GM19328 (cell line): ENCODE data around the gene SLC6A17.

Source experiments
- ATAC-seq: cut with Tn5 transposase; IDR thresholded peaks from one replicate; pipeline ENCODE4 v1.9.1; 2021; ENCODE audit warnings: mild to moderate bottlenecking, moderate library complexity; ENCODE audit not compliant: unreplicated experiment

SLC6A17 gene

DNA sequence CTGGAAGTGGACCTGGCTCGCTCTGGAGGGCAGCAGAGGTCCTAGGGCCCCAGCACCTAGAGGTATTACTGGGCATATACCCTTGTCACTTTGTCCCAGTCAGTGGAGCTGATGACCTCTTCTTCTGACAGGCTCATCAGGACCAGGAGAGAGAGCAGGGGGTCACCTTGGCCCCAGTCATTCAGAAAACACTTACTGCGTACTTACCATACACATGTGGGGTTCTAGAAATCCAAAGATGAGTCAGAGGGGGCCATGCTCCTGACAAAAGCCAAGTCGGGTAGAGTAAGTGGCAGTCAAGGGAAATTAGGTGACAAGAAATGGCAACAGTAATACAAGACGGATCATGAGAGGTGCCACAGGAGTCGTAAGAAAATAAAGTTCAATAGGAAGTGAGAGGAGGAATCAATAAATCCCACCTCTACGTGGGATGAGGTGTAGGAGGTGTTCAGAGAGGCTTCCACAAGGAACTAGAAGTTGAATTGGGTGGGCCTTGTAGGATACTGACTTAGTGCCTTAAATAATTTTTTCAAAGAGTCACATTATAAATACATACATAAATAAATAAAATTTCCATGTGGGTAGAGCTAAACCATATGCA, 66.7 kb downstream of the SLC6A17 start:
- no peak for ATAC-seq

- ATAC-seq, result no peak
Measured at GRCh38 chr1:110218137-110218536, 67.8 kb downstream of the SLC6A17 start.

GRCh38 chr1:110218739-110219138, 68.4 kb downstream of the SLC6A17 start:
- ATAC-seq, result no peak

- no peak for ATAC-seq
Measured at GRCh38 chr1:110220324-110220723, 70.0 kb downstream of the SLC6A17 start.

- ATAC-seq, result no peak
Measured at GRCh38 chr1:110221119-110221518, 70.8 kb downstream of the SLC6A17 start.

DNA sequence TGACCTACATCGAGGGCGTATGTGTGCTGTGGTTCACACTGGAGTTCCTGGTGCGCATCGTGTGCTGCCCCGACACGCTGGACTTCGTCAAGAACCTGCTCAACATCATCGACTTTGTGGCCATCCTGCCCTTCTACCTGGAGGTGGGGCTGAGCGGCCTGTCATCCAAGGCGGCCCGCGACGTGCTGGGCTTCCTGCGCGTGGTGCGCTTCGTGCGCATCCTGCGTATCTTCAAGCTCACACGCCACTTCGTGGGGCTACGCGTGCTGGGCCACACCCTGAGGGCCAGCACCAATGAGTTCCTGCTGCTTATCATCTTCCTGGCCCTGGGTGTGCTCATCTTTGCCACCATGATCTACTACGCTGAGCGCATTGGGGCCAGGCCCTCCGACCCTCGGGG, 72.8 kb downstream of the SLC6A17 start:
- ATAC-seq, result no peak

DNA sequence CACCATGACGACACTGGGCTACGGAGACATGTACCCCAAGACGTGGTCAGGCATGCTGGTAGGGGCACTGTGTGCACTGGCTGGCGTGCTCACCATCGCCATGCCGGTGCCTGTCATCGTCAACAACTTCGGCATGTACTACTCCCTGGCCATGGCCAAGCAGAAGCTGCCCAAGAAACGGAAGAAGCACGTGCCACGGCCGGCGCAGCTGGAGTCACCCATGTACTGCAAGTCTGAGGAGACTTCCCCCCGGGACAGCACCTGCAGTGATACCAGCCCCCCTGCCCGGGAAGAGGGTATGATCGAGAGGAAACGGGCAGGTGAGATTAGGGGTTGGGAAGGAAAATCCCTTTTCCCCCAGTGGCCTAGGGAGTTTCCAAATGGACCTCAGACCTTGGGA, 73.3 kb downstream of the SLC6A17 start:
- no peak for ATAC-seq

DNA sequence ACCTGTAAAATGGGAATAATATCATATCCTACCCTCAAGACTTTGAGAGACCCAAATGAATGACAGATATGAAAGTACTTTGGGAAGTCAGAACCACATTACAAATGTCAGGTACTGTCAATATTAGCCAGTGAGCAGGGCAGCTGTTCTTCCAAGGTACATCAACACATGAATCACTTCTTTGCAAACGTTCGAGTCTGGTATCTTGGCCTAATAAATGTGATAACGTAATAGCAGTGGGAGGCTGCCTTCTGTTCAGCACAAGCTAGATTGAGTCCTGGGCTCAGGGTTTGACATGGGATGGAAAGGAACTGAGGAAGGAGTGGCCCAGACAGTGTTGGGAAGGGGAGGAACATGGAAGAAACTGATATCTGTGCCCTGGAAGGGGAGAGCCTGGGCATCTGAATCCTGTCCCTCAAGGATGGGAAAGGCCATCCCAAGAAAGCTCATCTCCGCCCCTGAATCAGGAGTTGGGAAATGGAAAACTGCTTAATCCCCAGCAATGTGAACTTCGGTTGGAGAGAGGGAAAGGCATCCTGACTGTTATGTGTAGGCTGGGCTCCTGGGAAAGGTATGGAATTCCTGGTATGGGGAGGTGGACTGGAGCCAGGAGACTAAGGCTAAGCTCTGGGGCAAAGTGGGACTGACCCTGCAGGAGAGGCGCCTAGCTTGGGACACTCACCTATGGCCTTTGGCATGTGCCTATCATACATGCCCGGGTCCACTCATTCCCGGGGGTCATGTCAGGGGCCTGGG, 74.1 kb downstream of the SLC6A17 start:
- ATAC-seq, result no peak

- no peak for ATAC-seq
Measured at GRCh38 chr1:110225212-110225611, 74.9 kb downstream of the SLC6A17 start.

- no peak for ATAC-seq
Measured at GRCh38 chr1:110225756-110226404, 75.6 kb downstream of the SLC6A17 start.

DNA sequence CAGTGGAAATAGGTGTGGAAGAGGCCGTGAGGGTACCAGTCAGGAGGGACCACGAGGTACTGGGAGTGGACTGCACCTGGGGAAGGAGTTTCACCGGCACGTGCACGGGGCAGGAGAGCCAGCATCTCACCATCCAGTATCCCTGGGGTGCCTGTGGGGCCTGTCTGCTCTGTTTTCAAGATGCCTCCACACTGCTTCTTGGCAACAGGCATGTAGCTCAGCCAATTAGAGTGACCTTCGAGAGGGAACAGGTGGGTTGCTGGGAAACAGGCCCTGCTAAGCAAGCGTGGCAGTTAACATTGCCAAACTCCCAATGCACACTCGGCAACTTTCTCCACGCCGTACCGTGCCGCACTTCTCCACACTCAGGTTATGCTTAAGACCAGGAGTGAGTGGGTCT, 77.5 kb downstream of the SLC6A17 start:
- no peak for ATAC-seq

GRCh38 chr1:110228381-110228780, 78.1 kb downstream of the SLC6A17 start:
- no peak for ATAC-seq

DNA sequence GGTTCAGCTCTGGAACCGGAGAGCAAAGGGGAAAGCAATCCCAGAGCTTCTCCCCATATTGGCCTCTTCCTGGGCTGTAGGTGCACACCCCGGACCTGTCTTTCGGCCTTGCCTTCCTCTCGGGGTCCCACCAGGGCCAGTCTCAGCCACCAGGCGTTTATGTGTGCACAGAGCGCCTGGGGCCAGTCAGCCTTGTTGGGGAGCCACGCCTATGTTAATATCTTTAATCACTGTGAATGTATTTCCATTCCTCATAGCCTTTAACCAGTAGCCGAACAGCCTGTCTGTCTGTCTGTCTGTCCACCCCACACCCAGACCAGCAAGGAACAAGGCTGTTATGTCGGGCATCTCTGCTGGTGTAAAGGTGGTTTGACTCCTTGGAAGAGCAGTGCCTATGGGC, 78.6 kb downstream of the SLC6A17 start:
- ATAC-seq, result no peak

GRCh38 chr1:110229348-110230001, 79.2 kb downstream of the SLC6A17 start:
- ATAC-seq, result no peak

DNA sequence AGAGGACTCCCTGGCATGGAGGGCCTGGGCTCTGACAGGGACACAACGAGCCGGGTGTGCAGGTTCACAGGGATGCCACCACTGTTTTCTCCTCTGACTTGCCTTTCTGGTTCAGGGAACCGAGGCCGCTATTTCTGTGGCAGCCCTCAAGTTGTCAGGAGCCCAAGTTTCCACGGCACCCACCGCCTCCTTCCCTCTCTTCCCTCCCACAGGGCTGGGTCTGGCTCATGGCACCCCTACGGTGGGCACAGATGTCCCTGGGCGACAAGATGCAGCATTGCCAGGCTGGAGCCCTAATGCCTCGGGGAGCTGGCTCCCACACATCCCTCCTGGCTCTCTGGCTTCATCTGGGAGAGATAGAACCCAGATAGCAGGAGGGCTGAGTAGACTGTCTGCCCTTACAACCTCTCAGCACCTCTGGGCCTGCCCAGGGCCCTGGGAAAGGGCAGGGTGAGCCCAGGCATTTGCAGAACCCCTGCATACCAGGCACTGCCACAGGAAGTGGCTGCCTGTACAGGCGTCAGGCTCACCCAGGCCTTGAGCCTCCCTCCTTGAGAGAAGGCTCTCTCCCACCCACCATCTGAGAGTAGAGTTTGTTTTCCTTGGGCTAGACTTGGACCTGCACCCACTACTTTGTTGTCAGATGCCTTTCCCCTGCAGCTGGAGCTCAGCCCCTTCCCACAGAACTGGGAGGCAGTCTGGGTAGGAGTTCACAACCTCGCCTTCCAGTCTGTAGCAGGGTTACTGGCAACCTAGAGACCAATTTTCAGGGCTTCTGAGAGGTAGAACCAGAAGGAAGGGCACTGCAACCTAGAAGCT, 80.3 kb downstream of the SLC6A17 start:
- no peak for ATAC-seq

DNA sequence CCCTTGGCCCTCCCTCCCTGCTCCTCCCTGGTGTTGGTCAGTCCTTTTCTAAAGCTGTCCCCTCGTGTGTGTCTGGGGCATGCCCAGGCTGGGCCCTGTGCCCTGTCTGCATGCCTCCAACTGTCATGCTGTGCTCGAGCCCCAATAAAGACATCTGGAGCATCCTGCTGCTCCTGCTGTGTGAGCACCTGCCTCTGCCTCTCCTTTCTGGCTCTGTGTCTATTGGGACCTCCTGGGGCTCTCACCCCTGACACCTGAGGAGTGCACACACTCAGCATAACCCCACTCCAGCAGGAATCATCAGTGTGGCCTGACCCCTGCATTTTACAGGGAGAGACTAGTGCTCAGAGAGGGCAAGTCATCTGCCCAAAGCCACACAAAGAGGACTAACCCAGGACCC, 83.6 kb downstream of the SLC6A17 start:
- ATAC-seq, result no peak

- ATAC-seq, result no peak
Measured at GRCh38 chr1:110234691-110235090, 84.4 kb downstream of the SLC6A17 start.

DNA sequence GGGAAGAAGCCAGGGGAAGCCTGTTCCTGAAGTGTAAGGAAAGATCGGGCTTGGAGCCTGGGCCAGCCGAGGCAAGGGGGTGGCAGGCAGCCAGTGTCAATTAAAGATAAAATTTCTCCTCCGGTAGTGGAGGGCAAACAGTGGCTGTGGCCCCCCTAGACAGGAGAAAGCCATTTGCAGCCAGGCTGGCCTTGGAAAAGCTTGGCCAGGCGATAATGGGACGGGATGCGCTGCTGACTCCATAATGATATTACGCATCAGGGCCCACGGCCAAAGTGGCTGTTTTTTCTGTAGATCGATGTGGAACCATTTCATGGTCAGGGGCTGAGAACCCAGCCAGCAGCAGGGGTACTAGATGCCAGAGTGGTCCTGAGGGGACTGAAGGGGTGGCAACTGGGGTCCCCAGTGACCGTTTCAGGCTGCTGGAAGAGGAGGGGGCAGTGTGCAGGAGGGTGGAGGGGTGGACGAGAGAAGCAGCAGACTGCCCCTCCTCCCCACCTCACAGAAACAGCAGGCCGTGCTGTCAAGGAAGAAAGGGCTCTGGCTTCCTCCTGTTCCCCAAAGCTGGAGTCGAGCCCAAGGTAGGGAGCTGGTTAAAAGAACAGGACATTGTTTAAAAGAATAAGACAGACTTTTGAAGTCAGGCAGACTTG, 85.0 kb downstream of the SLC6A17 start:
- no peak for ATAC-seq

DNA sequence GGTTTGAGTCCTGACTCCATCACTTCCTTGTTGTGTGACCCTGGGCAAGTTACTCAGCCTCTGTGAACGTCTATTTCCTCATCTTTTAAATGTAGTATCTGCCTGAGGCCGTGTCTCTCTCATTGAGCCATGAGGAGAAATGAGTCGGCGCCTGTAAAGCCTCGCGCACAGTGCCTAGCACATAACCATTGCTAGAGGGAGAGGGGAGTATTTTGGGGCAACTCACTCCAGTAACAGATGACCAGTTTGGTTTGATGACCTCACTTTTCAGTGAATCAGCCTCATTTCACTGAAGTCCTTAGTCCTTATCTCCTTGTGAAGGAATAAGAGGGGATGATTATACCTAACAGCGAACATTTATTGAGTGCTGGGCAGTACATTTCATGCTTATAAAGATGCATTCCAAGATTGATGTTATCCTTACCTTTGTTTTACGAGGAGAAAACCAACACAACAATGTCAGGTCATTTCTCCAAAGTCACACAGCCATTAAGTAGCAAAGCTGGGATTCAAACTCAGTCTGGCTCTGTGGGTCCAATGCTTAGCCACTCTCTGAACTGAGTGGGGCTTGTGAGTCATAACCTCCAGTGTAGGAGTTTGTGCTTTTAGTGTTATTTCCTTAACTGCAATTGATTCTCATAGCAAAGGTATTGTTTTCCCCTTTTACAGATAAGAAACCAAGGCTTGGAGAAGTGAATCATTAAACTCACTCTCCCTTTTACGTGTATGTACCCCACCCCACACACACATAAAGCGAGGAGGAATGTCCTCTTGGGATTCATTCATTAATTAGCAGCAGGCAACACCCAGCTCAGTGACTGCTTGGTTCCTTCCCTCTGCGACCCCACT, 85.8 kb downstream of the SLC6A17 start:
- ATAC-seq, result no peak
